HG03039 (cell line): ENCODE measurements around the gene PLEKHA5.
"Not testable (repeated sequence)": the region's sequence is repeated elsewhere in the genome, so short reads cannot be mapped to it uniquely, and the experiment has no call there.

ENCODE experiments used
- ATAC-seq: cut with Tn5 transposase; IDR thresholded peaks from one replicate; pipeline ENCODE4 v1.9.1; 2021; ENCODE audit warnings: mild to moderate bottlenecking, moderate library complexity; ENCODE audit not compliant: unreplicated experiment

Gene PLEKHA5

GRCh38 chr12:19227190-19227879 is 97.8 kb downstream of the PLEKHA5 start:
- ATAC-seq: no peak

GRCh38 chr12:19227880-19228210 is 98.3 kb downstream of the PLEKHA5 start:
- ATAC-seq: no peak

- not testable (repeated sequence) for ATAC-seq
Measured at GRCh38 chr12:19229021-19229420, 99.5 kb downstream of the PLEKHA5 start.

GRCh38 chr12:19230299-19230866 is 100.8 kb downstream of the PLEKHA5 start:
- no peak for ATAC-seq

DNA sequence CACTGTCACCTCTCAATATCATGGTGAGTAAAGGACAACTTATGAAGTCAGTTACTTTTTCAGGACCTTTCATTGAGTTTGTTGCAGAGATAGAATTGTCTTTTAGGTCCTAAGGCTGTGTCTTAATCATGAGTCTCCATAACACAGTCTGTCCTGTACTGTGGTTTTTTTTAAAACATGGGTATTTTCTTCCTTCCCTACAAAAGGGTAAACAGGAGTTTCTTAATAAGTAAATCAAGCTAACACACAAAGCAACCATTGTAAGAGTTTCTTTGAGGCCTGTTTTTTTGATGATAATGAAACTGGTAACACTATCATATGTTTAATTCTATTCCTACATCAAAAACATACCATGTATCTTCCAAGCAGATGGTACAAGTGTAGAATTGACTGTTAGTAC is 101.4 kb downstream of the PLEKHA5 start:
- no peak for ATAC-seq

- no peak for ATAC-seq
Measured at GRCh38 chr12:19234171-19234704, 104.7 kb downstream of the PLEKHA5 start.

DNA sequence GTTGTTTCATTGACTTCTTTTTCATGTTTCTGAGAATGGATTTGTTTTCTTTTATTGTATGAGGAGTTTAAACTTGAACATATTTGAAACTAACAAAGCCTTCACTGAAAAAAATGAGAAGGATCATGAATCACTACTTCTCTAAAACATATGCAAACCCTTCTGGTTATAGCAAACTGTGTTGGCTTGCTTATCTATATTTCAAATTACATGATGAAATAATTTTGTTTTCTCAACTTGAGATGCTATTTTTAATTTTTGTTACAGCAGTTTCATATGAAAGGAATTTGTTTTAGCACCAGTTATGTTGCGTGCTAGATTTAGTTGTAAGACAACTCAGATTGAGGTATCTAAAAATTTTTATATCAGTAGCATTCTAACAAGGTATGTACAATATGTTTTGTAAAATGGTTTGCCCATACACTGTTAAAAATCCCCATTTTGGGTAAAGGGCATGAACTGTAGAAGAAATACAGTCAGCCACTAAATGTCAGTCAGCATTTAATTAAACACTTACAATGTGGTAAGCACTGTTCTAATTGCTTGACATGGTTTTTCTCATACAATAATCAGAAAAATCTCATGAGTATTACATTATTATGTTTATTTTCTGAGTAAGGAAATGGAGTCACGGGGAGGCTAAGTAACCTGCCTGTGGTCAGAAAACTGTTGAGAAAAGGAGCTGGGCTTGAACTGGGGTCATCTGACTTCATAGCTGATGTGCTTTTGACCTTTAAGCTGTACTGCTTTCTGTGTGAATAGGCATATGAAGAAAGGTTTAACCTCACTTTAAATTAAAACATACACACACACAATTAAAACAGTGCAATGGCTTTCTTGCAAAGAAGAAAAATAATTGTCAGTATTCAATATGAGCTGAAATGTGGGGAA is 105.7 kb downstream of the PLEKHA5 start:
- ATAC-seq: no peak

DNA sequence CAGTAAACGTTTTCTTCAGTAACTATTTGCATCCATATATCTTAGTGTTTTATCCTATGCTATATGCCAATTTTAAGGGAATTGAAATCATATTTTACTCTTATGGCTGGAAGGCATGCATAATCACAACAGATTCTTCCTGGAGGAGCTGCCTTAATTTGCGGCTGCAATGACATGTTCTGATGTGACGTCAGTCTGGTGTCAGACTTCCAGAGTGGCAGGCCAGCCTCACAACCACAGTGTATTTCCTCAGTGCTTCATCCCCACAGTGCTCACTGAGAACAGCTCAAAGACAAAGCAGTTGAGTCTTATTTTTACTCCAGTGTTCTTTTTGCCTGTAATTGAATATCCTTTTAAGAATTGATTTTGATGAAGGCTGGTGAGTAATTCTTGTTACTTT is 107.1 kb downstream of the PLEKHA5 start:
- ATAC-seq: no peak

DNA sequence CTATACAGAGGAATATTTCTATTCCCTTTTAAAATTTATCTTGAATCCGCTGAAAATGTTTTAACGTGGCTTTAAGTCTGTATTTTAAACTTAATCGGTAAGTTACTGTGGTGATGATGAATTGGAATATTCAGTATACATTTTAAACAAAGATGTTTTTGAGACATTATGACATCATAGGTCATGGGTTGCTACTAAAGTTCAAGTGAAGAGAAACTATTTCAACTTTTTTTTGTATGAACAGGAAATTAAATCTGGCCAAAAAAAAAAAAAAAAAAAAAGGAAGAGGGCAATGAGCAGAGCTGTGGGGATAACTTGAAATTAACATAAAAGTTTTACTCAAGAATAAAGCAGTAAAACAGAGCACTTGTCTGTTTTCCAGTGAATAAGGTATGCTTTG is 109.0 kb downstream of the PLEKHA5 start:
- ATAC-seq: no peak

GRCh38 chr12:19239102-19239501 is 109.6 kb downstream of the PLEKHA5 start:
- ATAC-seq: no peak

DNA sequence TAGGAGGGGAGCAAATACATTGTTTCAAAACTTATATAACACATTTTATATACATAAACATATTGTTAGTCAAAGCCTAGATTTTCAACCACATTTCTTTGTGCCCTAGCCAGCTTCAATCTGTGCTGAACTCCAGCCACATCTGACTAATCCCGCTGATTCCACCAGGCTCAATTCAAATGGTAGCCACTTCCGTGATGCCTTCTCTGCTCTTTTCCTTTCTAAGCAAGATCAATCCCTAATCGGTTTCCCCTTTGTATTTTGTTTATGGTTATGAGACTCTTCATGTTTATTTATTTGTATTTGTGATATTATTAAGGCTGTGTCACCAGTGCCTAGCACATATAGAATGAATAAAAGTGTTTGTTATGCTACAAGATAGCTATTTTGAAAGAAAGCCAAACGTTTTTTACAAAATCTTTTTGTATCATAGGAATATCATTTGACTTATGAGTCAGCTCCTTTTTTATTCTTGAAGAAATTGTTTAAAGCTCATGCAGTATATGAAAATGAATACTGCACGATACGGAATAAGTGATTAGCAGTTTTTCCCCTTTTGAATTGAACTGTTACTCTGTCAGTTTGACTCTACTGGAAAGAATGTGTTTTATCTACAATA is 110.2 kb downstream of the PLEKHA5 start:
- ATAC-seq: no peak

DNA sequence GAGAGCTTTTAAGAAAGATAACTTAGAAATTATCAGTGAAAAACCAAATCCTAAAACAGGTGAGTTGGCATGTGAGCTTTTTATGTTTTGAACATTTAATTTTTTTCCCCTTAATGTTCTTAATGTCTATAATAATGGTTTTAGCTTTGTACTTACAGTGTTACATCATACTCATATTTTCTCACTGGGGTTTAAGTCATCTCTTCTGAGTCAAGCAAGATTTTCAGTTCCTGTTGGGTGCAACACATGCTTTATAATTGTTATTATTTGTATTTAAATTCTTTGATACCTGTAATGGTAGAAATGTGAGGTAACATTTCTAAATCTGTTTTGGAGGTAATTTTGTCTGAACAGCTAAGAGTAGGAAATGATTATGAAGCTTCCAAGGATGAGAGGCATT is 113.0 kb downstream of the PLEKHA5 start:
- no peak for ATAC-seq

GRCh38 chr12:19243551-19243950 is 114.0 kb downstream of the PLEKHA5 start:
- ATAC-seq: no peak

DNA sequence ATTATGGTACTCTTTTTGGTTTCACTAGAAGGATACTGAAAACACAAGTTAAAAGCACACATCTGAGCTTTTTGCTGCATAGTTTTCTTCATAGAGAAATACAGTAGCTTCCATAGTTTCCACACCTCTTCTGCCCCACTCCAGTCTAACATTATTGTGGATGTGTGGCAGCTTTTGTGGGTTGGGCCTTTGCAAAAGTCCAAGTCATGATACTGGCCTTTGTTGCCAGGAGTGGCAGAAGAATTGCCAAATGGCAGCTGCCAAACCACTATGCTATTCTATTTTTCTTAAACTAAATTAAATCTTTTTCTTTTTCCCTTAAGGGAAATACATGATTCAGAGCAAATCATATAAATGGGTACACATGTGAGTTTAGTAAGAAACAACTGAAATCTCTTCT is 114.8 kb downstream of the PLEKHA5 start:
- ATAC-seq: no peak

DNA sequence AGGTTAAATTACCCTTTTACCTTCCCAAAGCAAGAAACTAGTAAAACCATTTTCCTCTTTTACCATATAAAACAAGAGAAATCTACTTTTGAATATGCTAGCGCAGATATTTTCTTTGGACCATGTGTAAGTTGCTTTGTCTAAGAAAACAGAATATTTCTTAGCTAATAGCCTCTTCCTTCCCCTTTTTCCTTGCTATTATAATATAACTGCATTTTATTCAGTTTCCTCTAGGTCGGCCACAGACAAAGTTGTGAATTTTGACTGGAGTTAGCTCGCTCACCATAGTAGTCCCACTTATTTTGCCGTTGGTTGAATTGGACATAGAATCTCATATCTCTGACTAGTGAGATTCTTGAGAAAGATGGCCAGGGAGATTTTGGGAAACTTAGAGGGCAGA is 115.6 kb downstream of the PLEKHA5 start:
- no peak for ATAC-seq

- no peak for ATAC-seq
Measured at GRCh38 chr12:19245666-19246065, 116.1 kb downstream of the PLEKHA5 start.

GRCh38 chr12:19246933-19247332 is 117.4 kb downstream of the PLEKHA5 start:
- no peak for ATAC-seq

- ATAC-seq: no peak
Measured at GRCh38 chr12:19248929-19249602, 119.5 kb downstream of the PLEKHA5 start.

DNA sequence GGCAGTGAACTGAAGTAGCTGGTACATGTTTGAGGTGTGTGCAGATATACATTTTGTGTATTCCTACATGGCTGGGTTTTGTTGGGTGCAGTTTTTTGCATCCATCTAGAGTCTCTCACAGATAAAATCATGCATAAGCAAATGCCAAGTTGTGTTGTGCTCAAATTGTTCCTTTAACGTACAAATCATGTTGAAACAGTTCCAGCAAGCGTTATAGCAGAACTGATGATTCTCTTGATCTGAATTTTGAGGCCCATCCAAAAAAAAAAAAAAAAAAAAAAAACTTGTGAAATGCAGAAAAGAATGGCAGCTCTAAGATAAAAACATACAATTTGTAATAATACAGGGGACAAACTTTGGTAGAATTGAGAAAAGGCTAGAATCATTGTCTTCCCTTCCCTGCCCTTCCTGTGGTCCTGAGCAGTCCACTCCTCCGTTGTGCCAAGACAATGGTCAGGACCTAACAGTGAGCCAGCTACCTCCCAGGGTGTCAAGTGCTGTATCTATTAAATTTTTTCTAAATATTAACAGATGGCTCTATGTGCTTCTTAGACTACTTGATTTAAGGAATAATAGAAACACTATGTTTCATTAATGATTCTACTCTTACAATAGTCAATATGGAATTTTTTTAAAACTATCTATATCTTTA is 122.1 kb downstream of the PLEKHA5 start:
- ATAC-seq: no peak

DNA sequence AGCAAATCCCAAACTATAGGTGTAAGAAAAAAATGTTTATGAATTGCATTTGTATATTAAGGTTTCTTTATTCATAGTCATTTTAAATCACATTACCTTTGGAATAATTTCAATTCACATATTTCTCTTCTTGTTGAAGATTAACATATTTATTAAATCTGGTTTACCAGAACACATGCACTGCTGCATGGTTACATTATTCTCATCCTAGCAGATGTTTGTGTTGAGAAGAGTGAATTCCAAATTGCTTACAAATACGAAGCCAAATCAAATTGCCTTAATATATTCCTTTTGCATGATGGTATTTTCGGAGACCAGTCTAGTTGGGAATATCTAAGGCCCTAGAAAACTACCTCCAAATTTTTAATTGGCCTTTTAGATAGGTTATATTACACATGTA is 130.6 kb downstream of the PLEKHA5 start:
- no peak for ATAC-seq
